Measurements from ENCODE around the gene SGO1. TPM values are rescaled to one million over a fixed set of nuclear protein-coding genes. Genes with fewer than 3 reads are reported as not detected.

The SGO1 gene
- total RNA-seq, 4 donors from 2014 or later, result 3.2 to 9.9 (median 3.9) TPM

GRCh38 chr3:20154078-20154477 is 31.9 kb downstream of the SGO1 start:
- Histone ChIP-seq H3K9me3 (no peaks in the 10 kb centered on the region), H3K27me3 (no peaks in the 10 kb centered on the region), H3K27ac (no peak overlapping the region), H3K36me3 (peaks cover 0 to 4% (median 0%) of the 10 kb centered on the region in 3 donors), H3K4me1 (no peaks in the 10 kb centered on the region), H3K4me3 (no peak overlapping the region)
- TF ChIP-seq POLR2A (IDR thresholded peaks at IDR 0.05) (no peak), CTCF (IDR thresholded peaks at IDR 0.05) (no peak)
- DNase-seq, result no peak

GRCh38 chr3:20148466-20148865 is 37.5 kb downstream of the SGO1 start:
- H3K4me1 ChIP-seq, result no peaks in the 10 kb centered on the region
- H3K27me3 ChIP-seq, result no peaks in the 10 kb centered on the region
- H3K4me3 ChIP-seq, result no peak overlapping the region
- peaks cover 0 to 14% (median 0%) of the 10 kb centered on the region in 3 donors for H3K36me3 ChIP-seq
- no peak overlapping the region for H3K27ac ChIP-seq
- no peak for DNase-seq
- no peaks in the 10 kb centered on the region for H3K9me3 ChIP-seq
- TF ChIP-seq CTCF (IDR thresholded peaks at IDR 0.05) (no peak), POLR2A (IDR thresholded peaks at IDR 0.05) (no peak)

- no peaks in the 10 kb centered on the region for H3K27me3 ChIP-seq
- H3K4me1 ChIP-seq, result no peaks in the 10 kb centered on the region
- no peaks in the 10 kb centered on the region for H3K9me3 ChIP-seq
- DNase-seq, result no peak
- H3K36me3 ChIP-seq, result peaks cover 0 to 12% (median 0%) of the 10 kb centered on the region in 3 donors
- no peak for TF ChIP-seq CTCF (IDR thresholded peaks at IDR 0.05)
- TF ChIP-seq POLR2A (IDR thresholded peaks at IDR 0.05), result no peak
- no peak overlapping the region for H3K4me3 ChIP-seq
- no peak overlapping the region for H3K27ac ChIP-seq
Observed at GRCh38 chr3:20147361-20147760, 38.6 kb downstream of the SGO1 start.

GRCh38 chr3:20146301-20146700 is 39.7 kb downstream of the SGO1 start:
- DNase-seq, result no peak
- peaks cover 0 to 17% (median 0%) of the 10 kb centered on the region in 3 donors for H3K36me3 ChIP-seq
- no peaks in the 10 kb centered on the region for H3K9me3 ChIP-seq
- TF ChIP-seq POLR2A (IDR thresholded peaks at IDR 0.05) (no peak), CTCF (IDR thresholded peaks at IDR 0.05) (no peak)
- H3K27me3 ChIP-seq, result no peaks in the 10 kb centered on the region
- H3K4me1 ChIP-seq, result no peaks in the 10 kb centered on the region
- no peak overlapping the region for H3K27ac ChIP-seq
- H3K4me3 ChIP-seq, result no peak overlapping the region

- H3K9me3 ChIP-seq, result no peaks in the 10 kb centered on the region
- no peak overlapping the region for H3K27ac ChIP-seq
- no peak for DNase-seq
- H3K36me3 ChIP-seq, result peaks cover 0 to 21% (median 0%) of the 10 kb centered on the region in 3 donors
- H3K4me1 ChIP-seq, result no peaks in the 10 kb centered on the region
- H3K27me3 ChIP-seq, result no peaks in the 10 kb centered on the region
- H3K4me3 ChIP-seq, result no peak overlapping the region
- no peak for TF ChIP-seq CTCF (IDR thresholded peaks at IDR 0.05)
- TF ChIP-seq POLR2A (IDR thresholded peaks at IDR 0.05), result no peak
Observed at GRCh38 chr3:20145874-20146273, 40.1 kb downstream of the SGO1 start.

- Histone ChIP-seq H3K27ac (no peak overlapping the region), H3K9me3 (no peaks in the 10 kb centered on the region), H3K4me1 (no peaks in the 10 kb centered on the region), H3K36me3 (peaks cover 0 to 36% (median 0%) of the 10 kb centered on the region in 3 donors), H3K27me3 (no peaks in the 10 kb centered on the region), H3K4me3 (no peak overlapping the region)
- TF ChIP-seq POLR2A (IDR thresholded peaks at IDR 0.05) (no peak), CTCF (IDR thresholded peaks at IDR 0.05) (no peak)
- DNase-seq, result no peak
Observed at GRCh38 chr3:20143519-20143918, 42.5 kb downstream of the SGO1 start.

Data from Peyer's patch (tissue), 4 donors.